ENCODE data around the gene BID.

DNA sequence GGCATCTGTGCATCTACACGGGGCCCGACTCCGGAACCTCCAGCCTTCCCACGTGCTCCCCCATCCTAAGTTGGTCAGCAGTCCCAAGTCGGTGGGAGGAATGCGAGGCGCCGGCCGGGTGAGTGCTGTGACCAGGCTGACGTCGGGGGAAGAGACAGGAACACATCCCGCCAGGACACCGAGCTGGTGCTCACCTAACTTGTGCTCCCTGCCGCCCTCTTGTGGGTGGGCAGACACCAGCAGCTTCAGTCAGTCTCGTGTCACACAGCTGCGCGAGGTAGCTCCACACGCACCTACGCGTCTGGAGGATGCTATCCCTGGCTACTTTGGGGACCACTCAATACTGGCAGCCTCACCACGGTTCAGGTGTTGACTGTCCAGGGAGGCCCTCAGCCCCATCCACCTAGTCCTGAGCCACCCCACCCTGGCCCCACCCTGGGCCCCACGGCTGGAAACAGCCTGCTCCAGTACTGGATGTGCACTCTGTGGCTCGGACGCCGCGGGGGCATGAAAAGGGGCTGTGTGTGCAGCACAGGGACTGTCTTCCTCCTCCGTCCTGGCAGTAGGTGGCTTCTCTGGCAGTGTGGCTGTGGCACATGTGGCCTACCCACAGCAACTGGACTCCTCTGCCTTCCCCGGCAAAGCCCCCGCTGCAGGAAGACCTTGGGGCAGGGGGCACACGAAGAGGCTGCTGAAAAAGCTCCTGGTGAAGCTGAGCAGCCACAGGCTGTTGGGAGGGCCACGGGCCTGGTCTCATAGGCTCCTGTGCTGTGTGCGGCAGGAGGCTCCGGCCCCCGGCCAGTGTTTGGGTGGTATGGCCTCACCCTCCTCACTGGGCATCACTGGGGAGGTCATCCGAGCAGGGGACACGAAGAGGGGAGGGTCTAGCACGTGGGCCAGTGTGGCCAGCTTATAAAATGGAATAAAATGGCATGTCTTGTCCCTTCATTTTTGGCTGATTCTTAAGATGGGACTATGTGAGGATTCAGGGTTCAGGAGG is 11.2 kb upstream of the BID start:
- TF ChIP-seq POLR2A (IDR thresholded peaks at IDR 0.05) = no peak
- TF ChIP-seq, protein P1, sequence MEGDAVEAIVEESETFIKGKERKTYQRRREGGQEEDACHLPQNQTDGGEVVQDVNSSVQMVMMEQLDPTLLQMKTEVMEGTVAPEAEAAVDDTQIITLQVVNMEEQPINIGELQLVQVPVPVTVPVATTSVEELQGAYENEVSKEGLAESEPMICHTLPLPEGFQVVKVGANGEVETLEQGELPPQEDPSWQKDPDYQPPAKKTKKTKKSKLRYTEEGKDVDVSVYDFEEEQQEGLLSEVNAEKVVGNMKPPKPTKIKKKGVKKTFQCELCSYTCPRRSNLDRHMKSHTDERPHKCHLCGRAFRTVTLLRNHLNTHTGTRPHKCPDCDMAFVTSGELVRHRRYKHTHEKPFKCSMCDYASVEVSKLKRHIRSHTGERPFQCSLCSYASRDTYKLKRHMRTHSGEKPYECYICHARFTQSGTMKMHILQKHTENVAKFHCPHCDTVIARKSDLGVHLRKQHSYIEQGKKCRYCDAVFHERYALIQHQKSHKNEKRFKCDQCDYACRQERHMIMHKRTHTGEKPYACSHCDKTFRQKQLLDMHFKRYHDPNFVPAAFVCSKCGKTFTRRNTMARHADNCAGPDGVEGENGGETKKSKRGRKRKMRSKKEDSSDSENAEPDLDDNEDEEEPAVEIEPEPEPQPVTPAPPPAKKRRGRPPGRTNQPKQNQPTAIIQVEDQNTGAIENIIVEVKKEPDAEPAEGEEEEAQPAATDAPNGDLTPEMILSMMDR (IDR thresholded peaks at IDR 0.05) = peak in 6 of 7 experiments; percentile 40 to 70 (median 64)
